HG03442 (cell line): Measurements from ENCODE around the gene TMEM184C.

ENCODE experiments used
- ATAC-seq: cut with Tn5 transposase; IDR thresholded peaks from one replicate; pipeline ENCODE4 v1.9.1; 2021; ENCODE audit warnings: mild to moderate bottlenecking, moderate library complexity; ENCODE audit not compliant: unreplicated experiment

Gene TMEM184C

GRCh38 chr4:147648656-147649055 is 31.5 kb downstream of the TMEM184C start:
- ATAC-seq, result no peak

DNA sequence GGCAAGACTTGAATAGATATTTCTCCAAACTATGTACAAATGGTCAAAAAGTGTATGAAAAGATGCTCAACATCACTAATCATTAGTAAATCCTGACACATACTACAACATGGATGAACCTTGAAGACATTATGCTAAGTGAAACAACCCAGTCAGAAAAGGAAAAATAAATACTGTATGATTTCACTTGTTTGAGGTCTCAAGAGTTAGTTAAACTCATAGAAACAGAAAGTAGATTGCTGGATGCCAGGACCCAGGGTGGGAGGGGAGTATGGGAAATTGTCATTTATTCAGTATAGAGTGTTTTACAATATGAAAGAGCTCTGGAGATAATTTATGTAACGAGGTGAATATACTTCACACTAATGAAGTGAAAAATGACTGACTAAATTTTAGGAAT is 34.4 kb downstream of the TMEM184C start:
- ATAC-seq, result no peak

DNA sequence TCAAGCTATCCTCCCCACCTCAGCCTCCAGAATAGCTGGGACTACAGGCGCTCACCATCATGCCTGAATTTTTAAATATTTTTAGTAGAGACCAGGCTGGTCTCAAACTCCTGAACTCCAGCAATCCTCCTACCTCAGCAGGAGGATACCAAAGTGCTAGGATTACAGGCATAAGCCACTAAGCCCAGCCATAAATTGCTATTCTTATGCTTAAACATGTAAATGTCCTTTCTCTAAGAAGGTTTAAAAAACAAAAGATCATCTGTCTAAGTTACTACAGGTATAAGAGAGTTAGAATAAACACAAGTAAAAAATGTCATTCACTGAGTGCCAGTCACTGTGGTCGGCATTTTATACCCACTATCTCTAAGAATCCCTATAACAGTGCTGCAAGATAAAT is 38.4 kb downstream of the TMEM184C start:
- ATAC-seq, result no peak

DNA sequence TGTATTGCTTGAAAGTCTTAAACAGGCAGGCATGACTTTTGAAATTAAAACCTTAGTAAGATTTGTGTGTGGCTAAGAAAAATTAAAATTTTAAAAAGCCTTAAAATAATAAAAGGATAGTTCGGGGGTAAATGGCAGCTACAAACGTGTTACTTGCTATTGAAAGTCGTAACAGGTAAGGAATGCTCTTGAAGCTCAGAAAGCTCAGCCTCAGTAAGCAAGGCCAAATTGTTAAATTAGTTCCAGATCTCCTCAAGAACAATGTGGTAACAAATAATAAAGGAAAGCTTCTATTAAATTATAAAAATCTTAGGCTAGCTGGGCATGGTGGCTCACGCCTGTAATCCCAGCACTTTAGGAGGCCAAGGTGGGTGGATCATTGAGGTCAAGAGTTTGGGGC is 41.3 kb downstream of the TMEM184C start:
- no peak for ATAC-seq

- no peak for ATAC-seq
Measured at GRCh38 chr4:147674073-147674472, 56.9 kb downstream of the TMEM184C start.

GRCh38 chr4:147674496-147674895 is 57.3 kb downstream of the TMEM184C start:
- ATAC-seq, result no peak

GRCh38 chr4:147678106-147678505 is 60.9 kb downstream of the TMEM184C start:
- ATAC-seq, result no peak

- ATAC-seq, result no peak
Measured at GRCh38 chr4:147678796-147679549, 61.8 kb downstream of the TMEM184C start.

DNA sequence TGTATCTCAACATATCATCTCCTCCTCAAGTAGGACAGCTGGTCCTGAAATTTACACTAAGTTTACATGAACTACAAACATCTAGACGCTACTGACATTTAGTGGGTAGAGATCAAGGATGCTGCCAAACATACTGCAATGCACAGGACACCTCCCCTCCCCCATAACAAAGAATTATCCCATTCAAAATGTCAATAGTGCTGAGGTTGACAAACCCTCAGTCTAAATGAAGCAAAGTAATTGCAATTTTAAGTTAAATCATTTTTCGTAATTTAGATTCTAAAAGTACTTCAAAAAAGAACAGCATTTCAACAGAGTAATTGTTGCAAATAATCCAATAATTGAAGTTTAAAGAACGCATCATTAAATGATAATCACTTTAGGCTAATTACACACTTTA is 65.6 kb downstream of the TMEM184C start:
- ATAC-seq, result no peak

DNA sequence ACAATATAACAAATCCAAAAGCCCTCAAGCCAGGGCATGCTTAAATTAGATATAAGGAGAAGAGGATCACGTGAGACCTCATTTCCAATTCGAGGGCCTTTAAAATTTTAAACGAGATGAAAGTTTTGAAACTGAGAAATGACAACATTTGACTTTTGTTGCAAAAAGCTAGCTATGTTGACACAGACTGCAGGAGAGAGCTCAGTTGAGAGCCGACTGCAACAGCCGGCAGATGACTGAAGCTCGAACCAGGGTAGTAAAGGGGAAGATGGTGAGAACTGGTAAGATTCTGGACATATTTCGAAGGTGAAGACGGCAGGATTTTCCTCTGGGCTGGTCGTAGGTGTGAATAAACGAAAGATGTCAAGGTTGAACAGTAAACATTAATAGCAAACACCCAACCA is 66.0 kb downstream of the TMEM184C start:
- ATAC-seq, result no peak

- ATAC-seq, result peak; percentile 99
Measured at GRCh38 chr4:147683717-147684700, 66.8 kb downstream of the TMEM184C start, which contains the start of gene PRMT9. Gene PRMT9 (minus strand): TSS chr4:147684163. CDS start chr4:147683987, 176 bp downstream.

- no peak for ATAC-seq
Measured at GRCh38 chr4:147689067-147689466, 71.9 kb downstream of the TMEM184C start.

- ATAC-seq, result no peak
Measured at GRCh38 chr4:147691820-147692219, 74.6 kb downstream of the TMEM184C start.

DNA sequence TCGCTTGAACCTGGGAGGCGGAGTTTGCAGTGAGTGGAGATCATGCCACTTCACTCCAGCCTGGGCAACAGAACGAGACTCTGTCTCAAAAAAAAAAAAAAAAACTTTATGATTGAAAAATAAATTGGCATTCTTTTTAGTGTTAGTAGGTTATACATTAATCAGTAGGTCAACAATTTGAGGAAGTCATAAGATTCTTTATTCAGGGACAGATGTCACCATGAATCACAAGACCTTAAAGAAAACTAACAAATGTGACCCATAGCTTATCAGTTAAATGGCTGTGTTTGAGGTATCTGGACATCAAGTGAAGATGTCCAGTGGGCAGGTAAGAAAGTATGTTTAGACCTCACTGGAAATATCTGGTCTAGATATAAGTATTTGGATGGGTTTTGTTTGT is 76.0 kb downstream of the TMEM184C start:
- no peak for ATAC-seq

GRCh38 chr4:147696866-147697265 is 79.7 kb downstream of the TMEM184C start:
- ATAC-seq, result no peak

DNA sequence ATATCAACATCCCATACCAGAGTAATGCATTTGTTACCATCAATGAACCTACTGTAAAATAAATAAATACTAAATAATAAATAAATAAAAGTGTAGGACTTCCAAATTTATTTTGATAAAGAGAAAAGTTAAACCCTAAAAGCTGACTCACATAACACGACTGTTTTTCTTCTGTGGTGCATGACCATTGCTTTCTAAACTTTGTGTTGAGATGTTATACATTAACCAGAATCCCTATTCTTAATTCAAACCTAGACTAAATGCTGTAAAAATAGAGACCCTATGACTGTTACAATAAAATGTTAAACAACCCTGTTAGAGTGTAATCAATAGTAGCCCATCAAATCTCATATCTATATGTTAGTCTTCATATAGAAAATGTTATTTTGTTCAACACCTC is 87.6 kb downstream of the TMEM184C start:
- no peak for ATAC-seq

DNA sequence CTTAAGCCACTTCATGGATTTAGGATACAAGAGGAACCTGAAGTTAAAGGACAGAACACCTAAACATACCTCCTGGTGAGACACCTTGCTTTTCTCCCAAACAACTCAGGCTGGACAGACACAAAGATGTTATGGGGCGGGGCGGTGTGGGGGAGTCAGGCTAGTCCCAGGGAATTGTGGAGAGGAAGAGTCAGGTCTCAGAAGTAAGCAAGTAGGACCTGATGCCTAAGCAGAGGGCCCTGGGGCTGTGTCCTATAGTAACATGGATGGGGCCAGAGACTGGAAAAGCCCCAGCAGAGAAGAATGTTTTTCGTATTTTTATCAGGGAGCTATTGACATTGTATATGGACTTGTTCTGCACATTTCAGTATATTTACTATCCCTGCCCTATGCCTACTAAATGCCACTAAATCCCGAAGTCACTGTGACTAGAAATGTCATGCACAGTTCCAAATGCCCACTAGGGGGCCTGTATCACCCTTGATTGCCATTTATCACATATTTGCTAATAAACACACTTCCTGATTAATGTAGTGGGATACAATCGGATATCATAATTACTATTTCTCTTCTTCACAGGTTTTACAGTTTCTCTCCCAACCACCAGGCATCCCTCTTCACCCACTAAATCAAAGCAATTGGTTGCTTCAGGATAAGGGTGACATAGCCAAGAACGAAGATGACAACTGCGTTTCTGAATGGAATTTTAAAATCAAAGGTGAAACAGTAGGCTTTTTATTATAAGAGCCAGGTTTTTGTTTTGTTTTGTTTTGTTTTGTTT is 90.9 kb downstream of the TMEM184C start:
- peak; percentile 60 for ATAC-seq

- ATAC-seq, result no peak
Measured at GRCh38 chr4:147709999-147710398, 92.8 kb downstream of the TMEM184C start.

DNA sequence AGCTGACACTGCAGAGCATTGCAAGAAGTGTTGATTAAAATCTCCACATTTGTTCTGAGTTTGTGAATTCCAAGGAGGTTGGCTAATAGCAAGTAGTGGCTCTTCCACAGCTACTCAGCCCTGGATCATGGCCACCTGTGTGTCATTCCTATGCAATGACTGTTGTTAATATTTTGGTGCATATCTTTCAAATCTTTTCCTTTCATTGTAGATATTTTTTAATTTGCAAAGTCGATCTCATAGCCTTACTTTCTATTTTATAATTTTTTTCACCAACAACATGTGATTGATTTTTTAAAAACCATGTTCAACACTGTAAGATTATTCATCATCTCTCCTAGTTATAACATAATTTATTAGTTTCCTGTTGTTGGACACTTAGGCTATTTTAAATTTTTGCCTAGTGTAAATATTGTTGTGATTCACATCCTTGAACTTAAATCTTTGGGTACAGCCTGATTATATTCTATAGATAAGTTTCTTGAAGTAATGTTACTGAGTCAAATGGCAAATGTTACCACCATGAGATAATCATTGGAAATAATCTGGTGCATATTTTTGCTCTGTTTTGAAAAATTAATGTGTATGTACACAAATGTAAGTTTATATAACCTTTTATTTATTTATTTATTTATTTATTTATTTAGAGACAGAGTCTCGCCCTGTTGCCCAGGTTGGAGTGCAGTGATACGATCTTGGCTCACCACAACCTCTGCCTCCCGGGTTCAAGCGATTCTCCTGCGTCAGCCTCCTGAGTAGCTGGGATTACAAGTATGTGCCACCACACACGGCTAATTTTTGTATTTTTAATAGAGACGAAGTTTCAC is 97.6 kb downstream of the TMEM184C start:
- ATAC-seq, result no peak

GRCh38 chr4:147717878-147718277 is 100.7 kb downstream of the TMEM184C start:
- peak; percentile 90 for ATAC-seq
